Stimulated activated CD8-positive, alpha-beta memory T cell treated with anti-CD3 and anti-CD28 coated beads, Interleukin-15, amount 100 ng/mL, for 1 hour (primary cell): ENCODE measurements around the gene ZNF398.
"Not testable (repeated sequence)": the region's sequence is repeated elsewhere in the genome, so short reads cannot be mapped to it uniquely, and the experiment has no call there.

Experiments used
- DNase-seq: peaks from one replicate; pipeline ENCODE4 v3.0.0-alpha.2; 2020; ENCODE audit warnings: low read depth

The ZNF398 gene

GRCh38 chr7:149147072-149147751, at the start of gene ZNF398:
TSS of gene ZNF398 (plus strand) at chr7:149147453. CDS start at chr7:149147743, 290 bp downstream.
- DNase-seq, result no peak

GRCh38 chr7:149099058-149099457, 48.2 kb upstream of the ZNF398 start:
- no peak for DNase-seq

GRCh38 chr7:149100821-149101220, 46.4 kb upstream of the ZNF398 start:
- no peak for DNase-seq

GRCh38 chr7:149102666-149103065, 44.6 kb upstream of the ZNF398 start:
- no peak for DNase-seq

GRCh38 chr7:149103424-149103823, 43.8 kb upstream of the ZNF398 start:
- no peak for DNase-seq

- no peak for DNase-seq
Observed at GRCh38 chr7:149104214-149104613, 43.0 kb upstream of the ZNF398 start.

GRCh38 chr7:149104749-149105148, 42.5 kb upstream of the ZNF398 start:
- DNase-seq, result no peak

- no peak for DNase-seq
Observed at GRCh38 chr7:149109969-149110368, 37.3 kb upstream of the ZNF398 start.

- DNase-seq, result no peak
Observed at GRCh38 chr7:149125189-149125862, 21.9 kb upstream of the ZNF398 start.

GRCh38 chr7:149125863-149126661, 21.2 kb upstream of the ZNF398 start, which contains the start of gene ZNF425:
TSS of gene ZNF425 (minus strand) at chr7:149126324. CDS start at chr7:149126213, 111 bp downstream.
- DNase-seq, result peak; percentile 84

- no peak for DNase-seq
Observed at GRCh38 chr7:149126662-149127266, 20.5 kb upstream of the ZNF398 start.

- DNase-seq, result no peak
Observed at GRCh38 chr7:149130572-149131198, 16.6 kb upstream of the ZNF398 start.

GRCh38 chr7:149133028-149133710, 14.1 kb upstream of the ZNF398 start:
- DNase-seq, result no peak

- no peak for DNase-seq
Observed at GRCh38 chr7:149136118-149136517, 11.1 kb upstream of the ZNF398 start.

GRCh38 chr7:149140831-149141230, 6.4 kb upstream of the ZNF398 start:
- no peak for DNase-seq

GRCh38 chr7:149141893-149142292, 5.4 kb upstream of the ZNF398 start:
- no peak for DNase-seq

- not testable (repeated sequence) for DNase-seq
Observed at GRCh38 chr7:149144436-149144922, 2.8 kb upstream of the ZNF398 start.

- DNase-seq, result no peak
Observed at GRCh38 chr7:149145031-149145845, 2.0 kb upstream of the ZNF398 start.

GRCh38 chr7:149147752-149148653, 750 bp downstream of the ZNF398 start:
- DNase-seq, result no peak
